Breast epithelium (tissue), 3 donors: ENCODE results near the gene ULK4.

Experiments
- POLR2AphosphoS5 ChIP-seq, 3 donors: sonication (generic); formaldehyde crosslinking; IDR thresholded peaks; one replicate each; pipeline ENCODE4 v1.6.1; 2017; ENCODE audit warnings: antibody characterized with exemption in 3 of 3
- TF ChIP-seq, protein P1 (sequence below), 3 donors: fragments of 450-650 bp; IDR thresholded peaks; one replicate each; pipeline ENCODE4 v1.5.1; 2016 to 2017; ENCODE audit warnings: antibody characterized with exemption in 3 of 3, mild to moderate bottlenecking in 3 of 3, moderate library complexity in 3 of 3

DNA sequence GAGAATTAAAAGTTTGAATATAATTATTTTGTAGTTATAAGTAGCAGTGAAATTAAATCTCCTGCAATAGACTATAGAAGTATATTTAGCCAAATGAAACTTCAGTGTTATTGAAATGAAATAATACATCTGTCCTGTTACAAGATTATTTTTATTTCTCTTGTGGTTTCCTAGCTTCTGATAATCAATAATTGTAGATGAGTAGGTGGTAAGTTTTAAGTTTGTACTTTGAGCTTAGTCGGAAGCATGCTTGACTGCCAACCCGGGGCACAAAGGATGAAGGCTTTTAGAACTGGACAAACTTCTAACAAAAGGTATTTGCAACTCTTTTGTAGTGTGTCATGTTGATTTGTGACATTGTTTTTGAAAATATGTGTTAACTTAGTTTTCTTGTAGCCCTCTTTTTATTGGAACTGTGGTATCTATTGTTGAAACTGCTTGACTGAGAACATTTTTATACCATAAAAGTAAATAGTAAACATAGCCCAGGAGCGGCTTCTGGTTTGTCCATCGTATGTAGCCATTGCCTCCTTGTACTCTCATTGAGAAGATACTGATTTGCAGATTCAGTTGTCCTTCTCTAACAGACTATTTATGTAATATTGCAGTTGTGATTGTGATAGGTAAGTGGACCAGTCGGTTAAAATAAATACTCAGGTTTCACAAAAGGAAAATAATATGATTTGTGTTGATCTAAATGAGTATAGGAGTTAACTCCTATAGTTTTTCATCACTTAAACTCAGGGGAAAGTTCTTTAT is 759.6 kb downstream of the ULK4 start:
- TF ChIP-seq, protein P1, sequence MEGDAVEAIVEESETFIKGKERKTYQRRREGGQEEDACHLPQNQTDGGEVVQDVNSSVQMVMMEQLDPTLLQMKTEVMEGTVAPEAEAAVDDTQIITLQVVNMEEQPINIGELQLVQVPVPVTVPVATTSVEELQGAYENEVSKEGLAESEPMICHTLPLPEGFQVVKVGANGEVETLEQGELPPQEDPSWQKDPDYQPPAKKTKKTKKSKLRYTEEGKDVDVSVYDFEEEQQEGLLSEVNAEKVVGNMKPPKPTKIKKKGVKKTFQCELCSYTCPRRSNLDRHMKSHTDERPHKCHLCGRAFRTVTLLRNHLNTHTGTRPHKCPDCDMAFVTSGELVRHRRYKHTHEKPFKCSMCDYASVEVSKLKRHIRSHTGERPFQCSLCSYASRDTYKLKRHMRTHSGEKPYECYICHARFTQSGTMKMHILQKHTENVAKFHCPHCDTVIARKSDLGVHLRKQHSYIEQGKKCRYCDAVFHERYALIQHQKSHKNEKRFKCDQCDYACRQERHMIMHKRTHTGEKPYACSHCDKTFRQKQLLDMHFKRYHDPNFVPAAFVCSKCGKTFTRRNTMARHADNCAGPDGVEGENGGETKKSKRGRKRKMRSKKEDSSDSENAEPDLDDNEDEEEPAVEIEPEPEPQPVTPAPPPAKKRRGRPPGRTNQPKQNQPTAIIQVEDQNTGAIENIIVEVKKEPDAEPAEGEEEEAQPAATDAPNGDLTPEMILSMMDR (IDR thresholded peaks at IDR 0.05), result no peak
- TF ChIP-seq POLR2AphosphoS5 (IDR thresholded peaks at IDR 0.05), result no peak
